HepG2 (cell line): ENCODE data around the gene C5AR1. TPM values are rescaled to one million over a fixed set of nuclear protein-coding genes. Genes with fewer than 3 reads are reported as not detected.

ENCODE experiments used
- ATAD3A ChIP-seq: sonication (generic); formaldehyde crosslinking; IDR thresholded peaks from 2 replicates; pipeline ENCODE4 v1.4.0; 2020; ENCODE audit warnings: missing genetic modification reagents
- CBX1 ChIP-seq: IDR thresholded peaks from one replicate; pipeline ENCODE4 v1.6.1; 2016; ENCODE audit warnings: antibody characterized with exemption, low read depth
- CCDC6 ChIP-seq: sonication (generic); formaldehyde crosslinking; IDR thresholded peaks from 2 replicates; pipeline ENCODE4 v1.8.1; 2022; ENCODE audit warnings: mild to moderate bottlenecking, missing genetic modification reagents, moderate library complexity
- GABPA ChIP-seq, 2 experiments: IDR thresholded peaks; 2 replicates each; pipeline ENCODE4 v1.6.1; 2011 to 2016; ENCODE audit warnings: low read depth in 2 of 2, low read length in 1 of 2, missing biosample characterization in 1 of 2, missing genetic modification characterization in 1 of 2
- KDM4B ChIP-seq: sonication (generic); formaldehyde crosslinking; IDR thresholded peaks from 2 replicates; pipeline ENCODE4 v1.4.0; 2020; ENCODE audit warnings: missing genetic modification reagents
- KMT2A ChIP-seq: sonication (generic); formaldehyde crosslinking; IDR thresholded peaks from 2 replicates; pipeline ENCODE4 v1.4.0; 2020; ENCODE audit warnings: missing genetic modification reagents
- MAZ ChIP-seq, 2 experiments: sonication (generic) in 1 of 2; formaldehyde crosslinking in 1 of 2; IDR thresholded peaks; 2 replicates each; pipeline versions ENCODE4 v1.5.0 to v1.6.1; 2012 to 2020; ENCODE audit warnings: low read depth in 2 of 2, mild to moderate bottlenecking in 2 of 2, borderline replicate concordance in 1 of 2, improper control_type of control experiment in 1 of 2, low read length in 1 of 2, missing genetic modification reagents in 1 of 2, moderate library complexity in 1 of 2
- MTA1 ChIP-seq: sonication (generic); formaldehyde crosslinking; IDR thresholded peaks from 2 replicates; pipeline ENCODE4 v1.4.0; 2020; ENCODE audit warnings: missing genetic modification reagents, mild to moderate bottlenecking, borderline replicate concordance
- MTA3 ChIP-seq: sonication (generic); formaldehyde crosslinking; IDR thresholded peaks from 2 replicates; pipeline ENCODE4 v1.4.0; 2020; ENCODE audit warnings: missing genetic modification reagents
- NFKB2 ChIP-seq: sonication (generic); formaldehyde crosslinking; IDR thresholded peaks from 2 replicates; pipeline ENCODE4 v1.4.0; 2020; ENCODE audit warnings: missing genetic modification reagents, borderline replicate concordance
- PHF5A ChIP-seq: IDR thresholded peaks from one replicate; pipeline ENCODE4 v1.6.1; 2018; ENCODE audit warnings: low read depth, missing genetic modification reagents; ENCODE audit not compliant: unreplicated experiment
- POLR2AphosphoS5 ChIP-seq: IDR thresholded peaks from 2 replicates; pipeline ENCODE4 v1.6.1; 2012; ENCODE audit warnings: low read depth, low read length
- TCF7 ChIP-seq: sonication (generic); IDR thresholded peaks from 2 replicates; pipeline ENCODE4 v1.6.1; 2016; ENCODE audit warnings: antibody characterized with exemption, low read depth
- ZBTB7B ChIP-seq: sonication (generic); formaldehyde crosslinking; IDR thresholded peaks from 2 replicates; pipeline ENCODE4 v1.4.0; 2020; ENCODE audit warnings: missing genetic modification reagents
- ZFP36L1 ChIP-seq: sonication (generic); formaldehyde crosslinking; IDR thresholded peaks from 2 replicates; pipeline ENCODE4 v1.8.0; 2022; ENCODE audit warnings: mild to moderate bottlenecking, missing genetic modification reagents, moderate library complexity
- ZNF251 ChIP-seq: sonication (generic); formaldehyde crosslinking; IDR thresholded peaks from 2 replicates; pipeline ENCODE4 v1.9.0; 2021; ENCODE audit warnings: mild to moderate bottlenecking, missing genetic modification reagents
- ZNF446 ChIP-seq: sonication (generic); formaldehyde crosslinking; IDR thresholded peaks from 2 replicates; pipeline ENCODE4 v1.5.0; 2020; ENCODE audit warnings: mild to moderate bottlenecking, missing genetic modification reagents
- ZNF468 ChIP-seq: sonication (generic); formaldehyde crosslinking; IDR thresholded peaks from 2 replicates; pipeline ENCODE4 v1.8.0; 2022; ENCODE audit warnings: mild to moderate bottlenecking, moderate library complexity, missing genetic modification reagents
- ZNF546 ChIP-seq: sonication (generic); formaldehyde crosslinking; conservative IDR thresholded peaks from 2 replicates; pipeline ENCODE4 v1.8.1; 2023; ENCODE audit warnings: mild to moderate bottlenecking, missing genetic modification reagents
- ZNF619 ChIP-seq: sonication (generic); formaldehyde crosslinking; IDR thresholded peaks from 2 replicates; pipeline ENCODE4 v1.4.0; 2020; ENCODE audit warnings: mild to moderate bottlenecking, missing genetic modification reagents
- ZNF646 ChIP-seq: sonication (generic); formaldehyde crosslinking; IDR thresholded peaks from 2 replicates; pipeline ENCODE4 v1.9.0; 2021; ENCODE audit warnings: mild to moderate bottlenecking, missing genetic modification reagents
- ZNF672 ChIP-seq: sonication (generic); formaldehyde crosslinking; IDR thresholded peaks from 2 replicates; pipeline ENCODE4 v1.8.1; 2022; ENCODE audit warnings: missing genetic modification reagents
- ZNF766 ChIP-seq: sonication (generic); formaldehyde crosslinking; IDR thresholded peaks from 2 replicates; pipeline ENCODE4 v1.5.0; 2020; ENCODE audit warnings: missing genetic modification reagents, borderline replicate concordance
- polyA plus RNA-seq, 8 experiments: library from polyadenylated mRNA; depleted of rRNA in 3 of 8; stranded (reverse) in 7 of 8; unstranded in 1 of 8; fragments of >200 nt; fragmentation: Illumina TruSeq in 4 of 8; extraction: Trizol in 4 of 8; gene quantifications; 2 replicates each; pipeline versions ENCODE4 v1.2.1 to v1.2.3, GENCODE V29; 2011 to 2016; ENCODE audit warnings: low read depth in 4 of 8, missing spikeins in 1 of 8, mixed read lengths in 1 of 8; ENCODE audit not compliant: insufficient read depth in 1 of 8
- total RNA-seq, 5 experiments: library from RNA; depleted of rRNA; stranded (reverse); fragments of >200 nt; fragmentation: Illumina TruSeq; extraction: Trizol; gene quantifications; 2 replicates each; pipeline ENCODE4 v1.2.3, GENCODE V29; 2016; ENCODE audit warnings: low read depth in 1 of 5

Gene C5AR1
- total and polyA plus RNA-seq, 2 of the 13 experiments (the other 11 are each of a cell fraction or from before 2014, with no cell fraction given): 0.07 to 1.6 TPM

- TF ChIP-seq ZNF646 (CRISPR knock-in tag): no peak
- TF ChIP-seq ZNF619 (CRISPR knock-in tag): no peak
- peak; percentile 37; the same call in 1 of the 2 replicates for TF ChIP-seq NFKB2
- no peak for TF ChIP-seq ZNF468 (CRISPR knock-in tag)
- no peak for TF ChIP-seq ZFP36L1 (CRISPR knock-in tag)
- no peak for TF ChIP-seq PHF5A (CRISPR knock-in tag)
- 0 out of 2 replicates have a peak, but pooled peaks have one; percentile 47 for TF ChIP-seq ZNF446
- TF ChIP-seq MTA1 (CRISPR knock-in tag): peak; percentile 35; the same call in 1 of the 2 replicates
- TF ChIP-seq CBX1: peak; percentile 70
- no peak for TF ChIP-seq ZNF672 (CRISPR knock-in tag)
- no peak for TF ChIP-seq CCDC6 (CRISPR knock-in tag)
- peak; percentile 92 for TF ChIP-seq POLR2AphosphoS5
- no peak for TF ChIP-seq KDM4B (CRISPR knock-in tag)
- TF ChIP-seq MTA3 (CRISPR knock-in tag): no peak
- TF ChIP-seq ZNF251 (CRISPR knock-in tag): no peak
- TF ChIP-seq MAZ (IDR thresholded peaks at IDR 0.05; ENCODE audit: borderline replicate concordance, low read depth, low read length): peak; percentile 93
- TF ChIP-seq MAZ (CRISPR knock-in tag; IDR thresholded peaks at IDR 0.05; ENCODE audit: low read depth): peak; percentile 81; the same call in 1 of the 2 replicates
- peak; percentile 64 for TF ChIP-seq GABPA (IDR thresholded peaks at IDR 0.05; ENCODE audit: low read depth, low read length)
- peak; percentile 92 for TF ChIP-seq GABPA (CRISPR knock-in tag; IDR thresholded peaks at IDR 0.05; ENCODE audit: low read depth)
- no peak for TF ChIP-seq TCF7
- TF ChIP-seq KMT2A (CRISPR knock-in tag): 0 out of 2 replicates have a peak, but pooled peaks have one; percentile 29
- no peak for TF ChIP-seq ZNF766 (CRISPR knock-in tag)
- no peak for TF ChIP-seq ZNF546 (CRISPR knock-in tag)
- no peak for TF ChIP-seq ATAD3A (CRISPR knock-in tag)
- peak; percentile 45; the same call in 1 of the 2 replicates for TF ChIP-seq ZBTB7B (CRISPR knock-in tag)
Observed at GRCh38 chr19:47348819-47349795, 39.4 kb downstream of the C5AR1 start, which contains the start of gene DHX34 (continued).
